ENCODE results near the gene NADK2. TPM values are rescaled to one million over a fixed set of nuclear protein-coding genes. Genes with fewer than 3 reads are reported as not detected.

Gene NADK2
- total RNA-seq, 1 experiment from 2014 or later: 12.2 TPM

GRCh38 chr5:36153726-36154125 is 88.0 kb downstream of the NADK2 start:
- peaks cover 21 to 32% of the 10 kb centered on the region in 2 experiments for H3K4me1 Mint-ChIP-seq
- Histone ChIP-seq H3K79me2 (ENCODE audit: insufficient read depth, low read length) (peaks cover 4% of the 10 kb centered on the region; the same call in 1 of the 2 replicates), H2BK5ac (ENCODE audit: insufficient read length, low read length) (no peak overlapping the region), H4K20me1 (ENCODE audit: control insufficient read depth, insufficient read depth, insufficient read length) (no peaks in the 10 kb centered on the region), H3K18ac (ENCODE audit: insufficient read length, low read depth, low read length) (no peak overlapping the region), H3K4me1 (ENCODE audit: insufficient read depth, low read length) (no peaks in the 10 kb centered on the region), H3K56ac (ENCODE audit: insufficient read length, low read depth, low read length) (no peak overlapping the region), H3K14ac (ENCODE audit: insufficient read depth, low read length) (no peak overlapping the region), H3K9ac (ENCODE audit: extremely low read depth, insufficient read length, low read length) (no peak overlapping the region), H3K23me2 (ENCODE audit: insufficient read length, low read depth, low read length, poor library complexity, severe bottlenecking) (peaks cover 11% of the 10 kb centered on the region), H2BK12ac (ENCODE audit: insufficient read length, low read depth, low read length) (no peak overlapping the region), H2BK120ac (ENCODE audit: low read depth, low read length, poor library complexity, severe bottlenecking) (no peak overlapping the region), H3K9me3 (ENCODE audit: control insufficient read depth, low read depth, low read length) (no peaks in the 10 kb centered on the region), H4K91ac (ENCODE audit: insufficient read length, low read depth, low read length) (no peak overlapping the region), H3K4ac (ENCODE audit: low read depth, low read length) (no peak overlapping the region), H3K27ac (ENCODE audit: insufficient read length, low read depth, low read length) (no peak overlapping the region), H2AFZ (ENCODE audit: low read length) (no peak overlapping the region), H2AK5ac (ENCODE audit: insufficient read length, low read length) (no peak overlapping the region), H2BK20ac (ENCODE audit: low read depth, low read length, poor library complexity, severe bottlenecking) (no peak overlapping the region), H3K27me3 (ENCODE audit: insufficient read depth, low read length) (no peaks in the 10 kb centered on the region), H4K8ac (replicated peaks; ENCODE audit: insufficient read length, low read depth, low read length) (no peak overlapping the region), H4K5ac (ENCODE audit: insufficient read length, low read depth, low read length) (no peak overlapping the region), H2BK15ac (ENCODE audit: low read depth, low read length) (no peak overlapping the region), H3K79me1 (ENCODE audit: insufficient read depth, low read depth, low read length, poor library complexity, severe bottlenecking) (peaks cover 12% of the 10 kb centered on the region), H3K23ac (ENCODE audit: insufficient read length, low read depth, low read length) (no peak overlapping the region), H3K4me2 (ENCODE audit: insufficient read depth, insufficient read length, low read length) (peak overlapping the region; percentile 92), H3T11ph (ENCODE audit: low read length) (no peak overlapping the region)
- H3K27ac Mint-ChIP-seq: peak overlapping the region in 1 of 3 experiments; percentile 23; a peak in 2 of 7 replicates
- H3K4me3 Mint-ChIP-seq: peak overlapping the region; percentile 46 to 68
- H3K9me3 Mint-ChIP-seq: 0 out of 5 replicates have a peak, but pooled peaks cover 0 to 3% of the 10 kb centered on the region in 2 experiments
- TF ChIP-seq CTCF (conservative IDR thresholded peaks at IDR 0.05): no peak
- peaks cover 23 to 54% (median 46%) of the 10 kb centered on the region in 3 experiments; a peak in 6 of 7 replicates for H3K36me3 Mint-ChIP-seq (ENCODE audit: insufficient read depth in 1 of 3, low read depth in 3 of 3)
- no peaks in the 10 kb centered on the region for H3K27me3 Mint-ChIP-seq (ENCODE audit: low read depth)
- whole genome bisulfite sequencing (ENCODE audit: extremely low coverage, insufficient read length, low lambda C conversion rate): no CpG with 5 or more reads among the region's 4 CpGs
- DNase-seq: no peak
